ENCODE results near the gene TNPO3.

DNA sequence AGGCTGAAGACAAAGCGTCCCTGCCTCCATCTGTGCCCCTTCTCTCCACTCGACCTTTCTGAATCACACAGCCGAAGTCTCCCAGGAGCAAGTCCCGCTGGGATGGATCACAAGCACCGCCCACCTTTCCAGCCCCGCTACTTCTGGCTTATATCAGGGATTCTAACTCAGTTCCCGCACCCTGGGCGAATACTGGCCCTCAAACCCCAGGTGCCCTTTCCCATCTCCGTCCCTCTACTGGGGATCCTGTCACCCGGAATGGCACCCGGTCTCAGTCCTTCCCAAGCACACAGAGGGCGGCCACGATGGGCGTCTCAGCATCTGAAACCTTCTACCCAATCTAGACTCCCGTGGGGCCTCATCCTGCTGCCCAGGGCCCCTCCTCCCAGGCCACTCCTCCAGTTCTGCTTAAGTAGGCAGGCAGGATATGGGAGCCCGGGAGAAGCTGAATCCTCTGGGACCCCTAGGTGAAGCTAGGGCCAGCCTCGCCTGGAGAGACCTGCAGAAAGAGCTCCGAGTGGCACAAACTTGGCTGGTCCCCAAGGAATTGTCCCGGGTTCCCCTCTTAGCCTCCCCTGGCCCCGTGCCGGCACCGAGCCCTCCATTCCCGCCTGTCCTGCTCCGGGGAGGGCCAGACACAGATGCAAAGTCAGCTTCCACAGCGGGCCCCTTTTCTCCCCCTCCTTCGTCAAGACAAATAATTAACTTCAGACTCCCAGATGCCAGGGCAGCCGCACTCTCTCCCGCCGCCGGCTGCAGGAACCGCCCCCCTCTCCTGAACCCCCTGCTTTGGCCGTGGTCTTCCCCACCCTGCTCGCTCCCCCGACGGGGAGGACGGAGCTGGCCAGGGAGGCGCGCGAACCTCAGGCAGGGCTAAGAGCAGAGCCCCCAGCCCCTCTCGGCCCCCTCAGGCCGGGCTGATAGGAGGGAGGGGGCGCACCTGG lies 145.0 kb downstream of the TNPO3 start:
- no peak for TF ChIP-seq CTCF (IDR thresholded peaks at IDR 0.05; ENCODE audit: poor library complexity, severe bottlenecking)
- no peak for TF ChIP-seq POLR2AphosphoS5 (IDR thresholded peaks at IDR 0.05)
- no peak for TF ChIP-seq EP300 (conservative IDR thresholded peaks at IDR 0.05; ENCODE audit: poor library complexity, severe bottlenecking)

Data from neural cell (in vitro differentiated cells).